ENCODE data around the gene POMGNT1.

The POMGNT1 gene

GRCh38 chr1:46206399-46206798, 8.2 kb upstream of the POMGNT1 start:
- no peak for DNase-seq

GRCh38 chr1:46205791-46206190, 7.6 kb upstream of the POMGNT1 start:
- no peak for DNase-seq

GRCh38 chr1:46205141-46205540, 6.9 kb upstream of the POMGNT1 start:
- DNase-seq: no peak

- no peak for DNase-seq
Observed at GRCh38 chr1:46204406-46204742, 6.1 kb upstream of the POMGNT1 start.

- DNase-seq: no peak
Observed at GRCh38 chr1:46203738-46204405, 5.6 kb upstream of the POMGNT1 start.

GRCh38 chr1:46199233-46199749, 1.1 kb upstream of the POMGNT1 start:
- DNase-seq: no peak

- DNase-seq: no peak
Observed at GRCh38 chr1:46197560-46197963, 672 bp downstream of the POMGNT1 start.

GRCh38 chr1:46196609-46197008, 1.6 kb downstream of the POMGNT1 start:
- no peak for DNase-seq

- no peak for DNase-seq
Observed at GRCh38 chr1:46194641-46195193, 3.5 kb downstream of the POMGNT1 start.

GRCh38 chr1:46193984-46194570, 4.2 kb downstream of the POMGNT1 start:
- no peak for DNase-seq

GRCh38 chr1:46193285-46193684, 4.9 kb downstream of the POMGNT1 start:
- DNase-seq: no peak

- DNase-seq: no peak
Observed at GRCh38 chr1:46192171-46192570, 6.1 kb downstream of the POMGNT1 start.

- DNase-seq: no peak
Observed at GRCh38 chr1:46191033-46191701, 7.1 kb downstream of the POMGNT1 start.

GRCh38 chr1:46190539-46190938, 7.7 kb downstream of the POMGNT1 start:
- DNase-seq: no peak

GRCh38 chr1:46188295-46189030, 9.8 kb downstream of the POMGNT1 start:
- no peak for DNase-seq

GRCh38 chr1:46187106-46187869, 10.9 kb downstream of the POMGNT1 start:
- no peak for DNase-seq

- DNase-seq: no peak
Observed at GRCh38 chr1:46186076-46186475, 12.2 kb downstream of the POMGNT1 start.

GRCh38 chr1:46184920-46185658, 13.1 kb downstream of the POMGNT1 start:
- no peak for DNase-seq

- no peak for DNase-seq
Observed at GRCh38 chr1:46183926-46184557, 14.2 kb downstream of the POMGNT1 start.

- DNase-seq: no peak
Observed at GRCh38 chr1:46183079-46183847, 15.0 kb downstream of the POMGNT1 start.
